Activated CD8-positive, alpha-beta memory T cell treated with anti-CD3 and anti-CD28 coated beads for 1 hour (primary cell): ENCODE data around the gene CDH18.

Experiments used
- DNase-seq, 2 donors: peaks; one replicate each; pipeline ENCODE4 v3.0.0-alpha.2; 2020; ENCODE audit warnings: low read depth in 1 of 2; ENCODE audit errors: extremely low read depth in 1 of 2

Gene CDH18

GRCh38 chr5:19616701-19617215 lies 371.2 kb downstream of the CDH18 start:
- DNase-seq, result no peak

- DNase-seq, result no peak
Measured at GRCh38 chr5:19615661-19616060, 372.3 kb downstream of the CDH18 start.

- DNase-seq, result no peak
Measured at GRCh38 chr5:19615071-19615470, 372.9 kb downstream of the CDH18 start.

GRCh38 chr5:19608444-19609002 lies 379.5 kb downstream of the CDH18 start:
- no peak for DNase-seq

- no peak for DNase-seq
Measured at GRCh38 chr5:19605846-19606407, 382.1 kb downstream of the CDH18 start.

GRCh38 chr5:19584131-19584530 lies 403.9 kb downstream of the CDH18 start:
- DNase-seq, result no peak

- no peak for DNase-seq
Measured at GRCh38 chr5:19577882-19578281, 410.1 kb downstream of the CDH18 start.

GRCh38 chr5:19568004-19568403 lies 420.0 kb downstream of the CDH18 start:
- DNase-seq, result no peak

- DNase-seq, result no peak
Measured at GRCh38 chr5:19565466-19565865, 422.5 kb downstream of the CDH18 start.

- no peak for DNase-seq
Measured at GRCh38 chr5:19564036-19564435, 424.0 kb downstream of the CDH18 start.

- no peak for DNase-seq
Measured at GRCh38 chr5:19555876-19556275, 432.1 kb downstream of the CDH18 start.

GRCh38 chr5:19555436-19555835 lies 432.6 kb downstream of the CDH18 start:
- DNase-seq, result no peak

- DNase-seq, result no peak
Measured at GRCh38 chr5:19554524-19554923, 433.5 kb downstream of the CDH18 start.

GRCh38 chr5:19547640-19548039 lies 440.4 kb downstream of the CDH18 start:
- DNase-seq, result no peak

GRCh38 chr5:19546521-19546920 lies 441.5 kb downstream of the CDH18 start:
- DNase-seq, result no peak

GRCh38 chr5:19538607-19539006 lies 449.4 kb downstream of the CDH18 start:
- no peak for DNase-seq

- no peak for DNase-seq
Measured at GRCh38 chr5:19536387-19536786, 451.6 kb downstream of the CDH18 start.

GRCh38 chr5:19534751-19535150 lies 453.2 kb downstream of the CDH18 start:
- DNase-seq, result no peak

- no peak for DNase-seq
Measured at GRCh38 chr5:19532936-19533335, 455.1 kb downstream of the CDH18 start.

- DNase-seq, result no peak
Measured at GRCh38 chr5:19531374-19531952, 456.5 kb downstream of the CDH18 start.

GRCh38 chr5:19519448-19519847 lies 468.6 kb downstream of the CDH18 start:
- no peak for DNase-seq

GRCh38 chr5:19498852-19499251 lies 489.1 kb downstream of the CDH18 start:
- DNase-seq, result no peak
